Measurements from ENCODE around the gene EREG.

DNA sequence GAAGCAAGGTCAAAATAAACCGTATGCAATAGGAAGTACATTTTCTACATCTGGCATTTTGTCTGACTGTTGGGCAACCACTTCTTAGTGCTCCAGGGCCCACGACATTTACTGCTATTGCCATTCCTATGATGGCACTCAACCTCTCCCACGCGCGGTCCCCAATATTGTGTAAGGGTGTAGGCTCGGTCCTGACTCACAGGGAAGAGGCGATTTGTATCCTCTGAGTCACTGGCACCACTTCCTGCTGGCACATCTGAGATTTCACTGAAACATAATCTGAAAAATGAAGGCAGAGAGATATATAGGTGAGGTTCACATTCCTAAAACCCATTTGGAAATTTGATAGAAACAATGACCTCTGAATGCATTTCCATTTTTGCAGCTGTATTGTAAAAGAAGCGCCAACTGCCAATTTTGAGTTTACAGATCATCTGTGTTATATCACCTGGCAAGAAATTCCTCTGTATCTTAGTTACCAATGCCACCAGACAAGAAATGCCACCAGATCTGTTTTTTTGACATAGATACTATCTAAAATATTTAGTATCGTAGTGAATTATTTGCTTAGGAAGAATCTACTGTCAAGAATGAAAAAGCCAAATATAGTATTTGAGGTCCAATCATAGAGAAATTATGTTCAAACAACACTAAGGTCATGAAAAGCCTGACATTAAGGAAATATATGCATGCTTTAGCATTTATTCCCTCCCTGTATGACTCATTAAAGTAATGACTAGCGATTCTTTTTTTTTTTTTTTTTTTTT lies 9.8 kb downstream of the EREG start:
- no peak for TF ChIP-seq CTCF (IDR thresholded peaks at IDR 0.05; ENCODE audit: insufficient read depth, low read depth, low read length)
- TF ChIP-seq EZH2 (IDR thresholded peaks at IDR 0.05; ENCODE audit: insufficient read depth, low read length), result no peak

All from astrocyte (in vitro differentiated cells and primary cell).